Right cardiac atrium (tissue), 5 donors: ENCODE results near the gene PTN. TPM values are rescaled to one million over a fixed set of nuclear protein-coding genes. Genes with fewer than 3 reads are reported as not detected.
"Not testable (repeated sequence)": the region's sequence is repeated elsewhere in the genome, so short reads cannot be mapped to it uniquely, and the experiment has no call there.

Experiments
- ATAC-seq, 2 donors: fragments of 200-7000 bp; cut with Tn5 transposase; one replicate each; pipeline versions ENCODE4 v1.8.0 to v1.9.1; 2020; ENCODE audit warnings: moderate library complexity in 2 of 2, mild to moderate bottlenecking in 1 of 2
- DNase-seq, 3 donors: peaks; one replicate each; pipeline ENCODE4 v3.0.0-alpha.2; 2020
- H3K27ac ChIP-seq: one replicate; pipeline ENCODE4 v1.5.1; 2013; ENCODE audit warnings: mild to moderate bottlenecking, low read length, control low read depth, moderate library complexity
- H3K27me3 ChIP-seq: one replicate; pipeline ENCODE4 v1.6.1; 2013; ENCODE audit not compliant: control insufficient read depth, insufficient read depth
- H3K4me1 ChIP-seq: one replicate; pipeline ENCODE4 v1.6.1; 2013; ENCODE audit warnings: low read length; ENCODE audit not compliant: control insufficient read depth, insufficient read depth
- H3K4me3 ChIP-seq: one replicate; pipeline ENCODE4 v1.5.1; 2013; ENCODE audit warnings: low read length, control low read depth
- H3K9me3 ChIP-seq: one replicate; pipeline ENCODE4 v1.6.1; 2013; ENCODE audit warnings: low read length; ENCODE audit not compliant: control insufficient read depth
- WGBS: extraction: QIAGEN DNeasy Blood & Tissue Kit; methylation state at CpG from one replicate; pipeline ENCODE4 v1.1.7; 2013; 5-methylcytosine and 5-hydroxymethylcytosine counted together
- intact Hi-C, 4 donors: fragments of 100-400 bp; cut with DNase I; formaldehyde crosslinking; loops; one replicate each; pipeline versions ENCODE4 v1.11.0 to v1.14.0; 2022 to 2023
- polyA plus RNA-seq: library from polyadenylated mRNA; stranded (reverse); fragments of 200-250 nt; gene quantifications from one replicate; pipeline ENCODE4 v1.2.3, GENCODE V29; 2013
- total RNA-seq, 4 donors: library from RNA; stranded (reverse); fragmentation: NEBNext Ultra II Directional; extraction: Animal tissue kit (Norgen Biotek cat#: 25700); gene quantifications; one replicate each; pipeline ENCODE4 v1.2.1, GENCODE V29; 2021
- donor health status: healthy with polysubstance abuse.
- donor health status: DM: no; HTN: yes; CAD: no.
- donor health status: DM: no; HTN: no; CAD: no.
- donor health status: DM: no; HTN: yes; CAD: no; lungs with severe emphysema.
- donor health status: DM: yes; HTN: yes; CAD: no.

Gene PTN
- total and polyA plus RNA-seq, 5 donors, result 9.6 to 51.0 (median 19.7) TPM

DNA sequence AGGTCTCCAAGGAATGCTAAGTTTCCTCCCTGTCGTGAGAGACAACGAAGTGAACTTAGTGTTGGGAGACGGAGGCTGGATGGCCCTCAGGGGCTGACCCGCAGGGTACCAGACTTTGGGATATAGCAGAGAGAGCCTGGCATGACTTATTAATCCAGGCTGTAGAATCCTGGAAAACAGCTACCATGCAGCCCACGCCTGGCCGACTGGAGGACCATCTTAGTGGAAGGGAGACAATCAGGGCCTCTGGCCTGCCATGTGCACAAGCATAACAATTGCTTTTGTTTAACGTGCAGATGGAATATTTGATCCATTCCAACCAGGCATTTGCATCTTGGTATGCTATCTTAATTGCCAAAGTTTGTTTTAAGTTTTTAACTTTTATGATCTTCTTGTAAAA, 78.1 kb downstream of the PTN start:
- 83% methylated on average over 7 of the region's 7 CpGs for WGBS
- ATAC-seq, result not testable (repeated sequence)

DNA sequence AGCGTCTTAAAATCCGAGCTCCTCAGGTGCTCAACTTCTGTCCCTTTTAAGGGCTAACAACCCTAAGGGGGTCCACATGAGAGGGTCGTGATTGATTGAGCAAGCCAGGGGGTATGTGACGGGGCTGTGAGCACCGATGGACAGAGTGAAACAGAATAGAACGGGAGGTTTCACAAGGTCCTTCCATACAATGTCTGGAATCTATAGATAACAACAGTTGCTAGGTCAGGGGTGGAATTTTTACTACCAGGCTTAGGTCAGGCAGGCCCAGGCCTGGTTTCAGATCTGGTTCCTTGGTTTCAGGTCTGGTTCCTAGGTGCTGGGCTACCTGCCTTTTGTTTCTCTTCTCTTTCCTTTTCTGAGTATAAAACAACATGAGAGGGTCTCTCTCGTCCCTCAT, 80.9 kb downstream of the PTN start:
- Histone ChIP-seq H3K27ac (no peak overlapping the region), H3K4me1 (no peaks in the 10 kb centered on the region), H3K4me3 (no peak overlapping the region), H3K27me3 (no peaks in the 10 kb centered on the region), H3K9me3 (no peaks in the 10 kb centered on the region)
- ATAC-seq (no peak), DNase-seq (no peak)
- 90% methylated on average over 7 of the region's 7 CpGs for WGBS
- intact Hi-C loops, result no loop called here

More for the DNA sequence above, 78.1 kb downstream of the PTN start:
- H3K4me3 ChIP-seq, H3K27me3 ChIP-seq, H3K4me1 ChIP-seq, H3K27ac ChIP-seq, DNase-seq, intact Hi-C loops, H3K9me3 ChIP-seq: not testable (repeated sequence)

DNA sequence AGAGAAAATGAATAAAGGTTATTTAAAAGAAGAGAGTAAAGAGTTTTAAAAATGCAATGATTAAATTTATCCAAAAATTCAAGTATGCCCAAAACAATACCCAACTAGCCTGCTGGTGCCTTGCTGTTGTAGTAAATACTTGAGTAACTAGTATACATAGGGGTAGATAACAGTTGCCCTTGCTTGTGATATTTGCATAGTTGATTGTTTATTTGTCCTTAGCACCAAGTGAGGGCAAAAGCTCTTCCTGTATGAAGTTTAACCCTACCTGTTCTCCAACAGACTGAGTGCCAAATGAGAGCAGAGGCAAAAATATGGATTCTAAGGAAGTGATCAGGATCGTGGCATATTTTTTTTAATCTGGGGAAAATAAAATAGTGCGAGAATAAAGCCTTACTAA, 85.0 kb downstream of the PTN start:
- H3K4me3 ChIP-seq, result no peak overlapping the region
- no peak for ATAC-seq
- H3K27ac ChIP-seq, result no peak overlapping the region
- 84% methylated on average over 2 of the region's 2 CpGs for WGBS
- H3K4me1 ChIP-seq, result no peaks in the 10 kb centered on the region
- no peaks in the 10 kb centered on the region for H3K9me3 ChIP-seq
- intact Hi-C loops, result no loop called here
- no peaks in the 10 kb centered on the region for H3K27me3 ChIP-seq
- DNase-seq, result no peak

DNA sequence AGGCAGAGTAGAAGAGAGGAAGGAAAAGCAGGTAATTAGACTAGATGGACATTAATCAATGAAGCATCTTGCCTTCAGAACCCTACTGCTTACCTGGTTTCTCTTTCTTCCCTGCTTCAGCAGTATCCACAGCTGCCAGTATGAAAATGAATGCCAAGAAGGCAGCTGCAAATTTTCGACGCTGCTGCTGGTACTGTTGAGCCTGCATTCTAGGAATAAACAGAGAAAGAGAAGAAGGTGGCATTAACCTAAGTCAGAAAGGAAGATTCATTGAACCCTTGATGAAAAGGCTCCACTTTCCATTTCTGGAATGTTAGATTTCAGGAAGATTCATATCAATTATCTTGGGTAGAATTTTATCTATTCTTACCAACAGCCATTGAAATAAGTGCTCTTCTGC, 88.8 kb downstream of the PTN start:
- ATAC-seq, result no peak
- no peak overlapping the region for H3K27ac ChIP-seq

DNA sequence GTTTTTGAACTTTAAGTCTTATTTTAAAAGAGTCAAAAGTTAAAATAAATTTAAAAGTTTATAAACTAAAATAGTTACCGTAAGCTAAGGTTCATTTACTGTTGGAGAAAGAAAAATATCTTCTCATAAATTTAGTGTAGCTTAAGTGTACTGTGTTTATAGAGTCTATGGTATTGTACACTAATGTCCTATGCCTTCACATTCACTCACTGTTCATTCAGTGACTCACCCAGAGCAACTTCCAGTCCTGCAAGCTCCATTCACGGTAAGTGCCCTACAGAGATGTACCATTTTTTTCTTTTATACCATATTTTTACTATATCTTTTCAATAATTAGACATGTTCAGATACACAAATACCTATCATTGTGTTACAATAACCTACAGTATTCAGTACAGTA, 97.6 kb downstream of the PTN start:
- no peak overlapping the region for H3K27ac ChIP-seq
- DNase-seq (no peak), ATAC-seq (no peak)
- no peaks in the 10 kb centered on the region for H3K27me3 ChIP-seq
- intact Hi-C loops, result no loop called here
- no peaks in the 10 kb centered on the region for H3K9me3 ChIP-seq
- H3K4me1 ChIP-seq, result no peaks in the 10 kb centered on the region
- H3K4me3 ChIP-seq, result no peak overlapping the region
- 95% methylated on average over 2 of the region's 2 CpGs for WGBS

More for the DNA sequence above, 88.8 kb downstream of the PTN start:
- Histone ChIP-seq H3K4me1 (no peaks in the 10 kb centered on the region), H3K4me3 (no peak overlapping the region), H3K27me3 (no peaks in the 10 kb centered on the region), H3K9me3 (no peaks in the 10 kb centered on the region)
- intact Hi-C loops, result no loop called here
- WGBS, result 79% methylated on average over 2 of the region's 2 CpGs
- no peak for DNase-seq

DNA sequence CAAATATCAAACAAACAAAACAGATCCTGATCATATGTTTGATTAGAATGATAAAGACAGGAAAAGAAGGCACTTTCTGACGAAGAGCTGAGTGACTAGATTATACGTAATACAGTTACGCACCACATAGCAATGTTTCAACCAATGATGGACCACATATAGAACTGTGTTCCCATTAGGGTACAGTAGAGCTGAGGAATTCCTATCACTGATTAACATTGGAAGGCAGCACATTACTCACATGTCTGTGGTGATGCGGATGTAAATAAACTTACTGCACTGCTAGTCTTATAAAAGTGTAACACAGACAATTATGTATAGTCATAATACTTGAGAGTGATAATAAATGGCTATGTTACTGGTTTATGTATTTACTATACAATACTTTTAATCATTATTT, 98.3 kb downstream of the PTN start:
- H3K9me3 ChIP-seq, result no peaks in the 10 kb centered on the region
- no peak overlapping the region for H3K4me3 ChIP-seq
- H3K27ac ChIP-seq, result no peak overlapping the region
- ATAC-seq (no peak), DNase-seq (no peak)
- intact Hi-C loops, result no loop called here
- WGBS, result 94% methylated on average over 4 of the region's 4 CpGs
- H3K4me1 ChIP-seq, result no peaks in the 10 kb centered on the region
- H3K27me3 ChIP-seq, result no peaks in the 10 kb centered on the region

DNA sequence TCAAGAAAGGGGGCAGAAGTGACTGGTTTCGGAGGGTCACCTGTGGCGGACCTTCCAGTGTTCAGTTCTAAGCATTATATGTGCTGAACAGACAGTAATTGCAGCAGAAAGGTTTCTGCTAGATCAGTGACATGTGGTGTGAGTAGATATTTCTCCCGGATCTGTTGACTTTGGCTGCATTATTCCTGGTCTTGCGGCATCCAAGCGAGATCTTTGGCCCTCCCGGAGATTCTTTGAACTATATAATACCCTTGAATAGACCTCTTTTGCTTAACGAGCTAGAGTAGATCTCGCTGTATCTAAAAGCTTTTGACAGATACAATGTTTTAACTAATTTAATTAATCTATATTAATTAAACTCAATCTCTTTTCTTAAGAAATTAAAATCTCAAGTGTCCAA, 99.8 kb downstream of the PTN start:
- no peak overlapping the region for H3K4me3 ChIP-seq
- no peaks in the 10 kb centered on the region for H3K4me1 ChIP-seq
- 63% methylated on average over 8 of the region's 8 CpGs for WGBS
- H3K27ac ChIP-seq, result no peak overlapping the region
- ATAC-seq (no peak), DNase-seq (no peak)
- no peaks in the 10 kb centered on the region for H3K27me3 ChIP-seq
- H3K9me3 ChIP-seq, result no peaks in the 10 kb centered on the region
- intact Hi-C loops, result no loop called here

DNA sequence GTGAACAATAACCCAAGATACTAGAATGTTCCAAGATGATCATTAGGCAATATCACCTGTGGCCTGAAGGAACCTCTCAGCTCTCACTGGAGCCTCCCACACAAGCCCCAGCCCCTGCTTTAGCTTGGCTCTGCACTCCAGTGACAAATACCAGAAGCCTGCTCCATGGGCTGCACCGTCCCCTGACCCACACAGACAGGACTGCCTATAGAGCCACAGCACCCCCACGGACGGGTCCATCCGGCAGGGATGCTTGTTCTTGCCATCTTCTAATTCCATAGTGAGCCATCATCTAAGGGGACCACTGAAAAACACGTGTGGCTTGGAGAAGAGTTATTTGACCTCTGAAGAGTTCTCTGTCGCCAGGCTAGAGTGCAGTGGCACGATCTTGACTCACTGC, 100.9 kb downstream of the PTN start:
- Histone ChIP-seq H3K4me1 (no peaks in the 10 kb centered on the region), H3K27me3 (no peaks in the 10 kb centered on the region), H3K27ac (no peak overlapping the region), H3K4me3 (no peak overlapping the region), H3K9me3 (no peaks in the 10 kb centered on the region)
- ATAC-seq (no peak), DNase-seq (peak in 1 of 3 donors; percentile 34)
- intact Hi-C loops, result no loop called here
- WGBS, result 89% methylated on average over 7 of the region's 7 CpGs

DNA sequence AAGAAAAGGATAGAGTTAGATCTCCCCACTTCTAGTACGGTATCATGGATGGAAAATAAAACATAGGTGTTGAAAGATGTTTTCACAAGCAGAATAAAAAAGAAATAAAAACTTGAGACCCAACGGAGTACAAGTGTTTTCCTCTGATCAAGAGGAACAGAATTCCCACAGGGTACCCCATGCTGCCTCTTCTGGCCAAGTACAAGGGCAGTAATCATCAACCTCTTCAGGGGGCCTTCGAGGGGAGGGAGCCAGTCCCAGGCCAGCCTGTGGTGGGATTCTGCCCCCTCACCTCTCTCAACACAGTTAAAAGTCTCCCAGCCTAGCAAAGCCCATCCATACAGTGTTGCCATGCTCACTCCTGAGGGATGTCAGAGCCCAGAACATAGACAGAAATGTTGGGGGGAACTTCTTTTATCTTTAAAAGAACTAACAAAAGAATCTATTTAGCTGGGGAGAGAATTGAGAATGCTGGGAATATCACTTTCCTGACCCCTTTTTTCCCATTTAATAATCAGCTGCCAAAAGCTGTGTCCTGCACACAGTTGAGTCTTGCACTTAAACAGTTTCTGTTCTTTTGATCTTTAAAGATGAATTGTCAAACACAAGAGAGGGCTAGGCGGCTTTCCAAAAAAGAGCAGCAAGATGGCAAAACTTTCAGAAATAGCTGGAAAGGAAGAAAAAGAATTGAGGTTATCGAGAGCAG, 101.7 kb downstream of the PTN start:
- Histone ChIP-seq H3K27me3 (no peaks in the 10 kb centered on the region), H3K27ac (no peak overlapping the region), H3K9me3 (no peaks in the 10 kb centered on the region), H3K4me1 (no peaks in the 10 kb centered on the region), H3K4me3 (no peak overlapping the region)
- WGBS, result 66% methylated on average over 5 of the region's 5 CpGs
- DNase-seq (no peak), ATAC-seq (no peak)
- intact Hi-C loops, result no loop called here

DNA sequence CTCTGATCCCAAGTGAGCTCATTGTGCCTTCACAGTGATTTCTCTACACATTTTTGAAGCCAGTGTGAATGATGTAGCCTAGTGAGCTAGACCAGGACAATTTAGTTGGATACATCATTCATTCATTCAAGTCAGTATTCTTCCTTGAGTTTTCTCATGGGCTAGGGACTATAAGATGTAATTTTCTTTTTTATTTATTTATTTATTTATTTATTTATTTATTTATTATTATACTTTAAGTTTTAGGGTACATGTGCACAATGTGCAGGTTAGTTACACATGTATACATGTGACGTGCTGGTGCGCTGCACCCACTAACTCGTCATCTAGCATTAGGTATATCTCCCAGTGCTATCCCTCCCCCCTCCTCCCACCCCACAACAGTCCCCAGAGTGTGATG, 104.3 kb downstream of the PTN start:
- H3K27me3 ChIP-seq, intact Hi-C loops, H3K4me3 ChIP-seq, H3K9me3 ChIP-seq, H3K4me1 ChIP-seq, DNase-seq, ATAC-seq, H3K27ac ChIP-seq: not testable (repeated sequence)
- 86% methylated on average over 3 of the region's 3 CpGs for WGBS

DNA sequence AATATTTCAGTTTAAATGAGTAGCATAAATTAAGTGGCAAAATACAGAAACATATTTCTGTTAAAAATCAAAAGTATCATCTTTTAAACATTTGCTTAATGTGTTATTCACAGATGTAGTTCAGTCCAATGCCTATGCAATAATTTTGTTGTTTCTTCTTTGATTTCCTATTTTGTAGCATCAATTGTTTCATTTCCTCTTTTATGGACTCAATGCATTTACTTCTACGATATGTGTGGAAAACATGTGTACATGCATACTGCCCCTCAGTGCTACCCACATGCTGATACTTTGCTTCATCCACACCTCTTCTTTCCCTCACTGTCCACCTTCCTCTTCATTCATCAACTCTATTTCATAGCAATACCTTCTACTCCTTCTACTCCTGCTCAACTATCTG, 108.1 kb downstream of the PTN start:
- no peak for ATAC-seq
- 78% methylated on average over 1 of the region's 1 CpG for whole genome bisulfite sequencing
- H3K9me3 ChIP-seq, result no peaks in the 10 kb centered on the region
- H3K4me3 ChIP-seq, result no peak overlapping the region
- intact Hi-C loops, result no loop called here
- no peaks in the 10 kb centered on the region for H3K27me3 ChIP-seq
- no peaks in the 10 kb centered on the region for H3K4me1 ChIP-seq
- no peak for DNase-seq
- no peak overlapping the region for H3K27ac ChIP-seq

DNA sequence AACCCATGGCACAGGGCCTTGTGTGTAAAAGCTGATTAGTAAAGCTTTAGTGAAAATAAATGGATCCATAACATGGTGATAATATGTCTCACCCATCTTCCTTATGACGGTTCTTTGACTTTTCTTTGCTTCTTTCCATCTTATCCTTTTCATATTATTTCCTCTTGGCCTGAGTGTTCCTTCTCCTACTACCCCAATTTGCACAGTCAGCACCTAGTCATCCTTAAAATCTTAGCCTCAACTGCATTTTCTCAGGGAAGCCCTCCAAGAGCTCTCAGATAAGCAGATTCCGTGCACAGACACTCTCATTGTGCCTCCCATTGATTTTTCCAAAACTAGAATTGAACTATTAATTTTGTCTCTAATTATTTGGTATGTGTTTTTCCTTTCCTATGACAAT, 112.4 kb downstream of the PTN start:
- no peaks in the 10 kb centered on the region for H3K27me3 ChIP-seq
- WGBS, result 62% methylated on average over 2 of the region's 2 CpGs
- DNase-seq, result no peak
- no peak overlapping the region for H3K4me3 ChIP-seq
- no peaks in the 10 kb centered on the region for H3K4me1 ChIP-seq
- intact Hi-C loops, result no loop called here
- ATAC-seq, result no peak
- no peaks in the 10 kb centered on the region for H3K9me3 ChIP-seq
- no peak overlapping the region for H3K27ac ChIP-seq
